Measurements from ENCODE around the gene DNAJC24.

Gene DNAJC24

GRCh38 chr11:31464436-31464835, 94.8 kb downstream of the DNAJC24 start:
- H3K4me3 ChIP-seq (ENCODE audit: control insufficient read depth, low read depth, low read length): no peak overlapping the region
- TF ChIP-seq CTCF (IDR thresholded peaks at IDR 0.05; ENCODE audit: control insufficient read depth, insufficient read depth, low read depth, low read length, missing control alignments): no peak
- no peak for DNase-seq (ENCODE audit: low read depth)

- H3K4me3 ChIP-seq (ENCODE audit: control insufficient read depth, low read depth, low read length): no peak overlapping the region
- no peak for TF ChIP-seq CTCF (IDR thresholded peaks at IDR 0.05; ENCODE audit: control insufficient read depth, insufficient read depth, low read depth, low read length, missing control alignments)
- no peak for DNase-seq (ENCODE audit: low read depth)
Observed at GRCh38 chr11:31474083-31474482, 104.4 kb downstream of the DNAJC24 start.

- no peak overlapping the region for H3K4me3 ChIP-seq (ENCODE audit: control insufficient read depth, low read depth, low read length)
- no peak for TF ChIP-seq CTCF (IDR thresholded peaks at IDR 0.05; ENCODE audit: control insufficient read depth, insufficient read depth, low read depth, low read length, missing control alignments)
- no peak for DNase-seq (ENCODE audit: low read depth)
Observed at GRCh38 chr11:31477528-31478222, 108.0 kb downstream of the DNAJC24 start.

GRCh38 chr11:31478223-31478590, 108.5 kb downstream of the DNAJC24 start:
- TF ChIP-seq CTCF (IDR thresholded peaks at IDR 0.05; ENCODE audit: control insufficient read depth, insufficient read depth, low read depth, low read length, missing control alignments): no peak
- H3K4me3 ChIP-seq (ENCODE audit: control insufficient read depth, low read depth, low read length): no peak overlapping the region
- no peak for DNase-seq (ENCODE audit: low read depth)

GRCh38 chr11:31479066-31479465, 109.4 kb downstream of the DNAJC24 start:
- H3K4me3 ChIP-seq (ENCODE audit: control insufficient read depth, low read depth, low read length): no peak overlapping the region
- no peak for DNase-seq (ENCODE audit: low read depth)
- TF ChIP-seq CTCF (IDR thresholded peaks at IDR 0.05; ENCODE audit: control insufficient read depth, insufficient read depth, low read depth, low read length, missing control alignments): no peak

GRCh38 chr11:31480930-31481329, 111.3 kb downstream of the DNAJC24 start:
- DNase-seq (ENCODE audit: low read depth): no peak
- no peak overlapping the region for H3K4me3 ChIP-seq (ENCODE audit: control insufficient read depth, low read depth, low read length)
- no peak for TF ChIP-seq CTCF (IDR thresholded peaks at IDR 0.05; ENCODE audit: control insufficient read depth, insufficient read depth, low read depth, low read length, missing control alignments)
